Measurements from ENCODE around the gene UBE2L5. TPM values are rescaled to one million over a fixed set of nuclear protein-coding genes. Genes with fewer than 3 reads are reported as not detected.

The UBE2L5 gene
- total and polyA plus RNA-seq, 2 of the 8 experiments (the other 6 are each of a cell fraction or from before 2014, with no cell fraction given) = not detected

DNA sequence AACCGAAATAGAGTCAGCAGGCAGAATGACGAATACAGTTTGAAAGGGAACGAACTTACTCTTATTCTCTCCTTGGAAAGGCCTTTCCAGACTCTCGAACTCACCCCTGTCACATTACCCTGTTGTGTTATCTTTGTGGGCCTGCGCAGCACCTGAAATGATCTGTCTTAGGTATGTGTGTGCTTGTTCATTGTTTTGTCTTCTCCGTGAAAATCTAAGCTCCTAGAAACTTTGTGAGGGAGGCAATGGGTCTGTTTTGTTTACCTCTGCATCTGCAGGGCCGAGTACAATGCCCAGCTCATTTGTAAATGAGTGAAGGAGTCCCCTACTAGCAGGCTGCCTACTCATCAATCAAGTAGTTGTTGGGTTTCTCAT, 23.8 kb downstream of the UBE2L5 start:
- peak overlapping the region; percentile 71 for H4K91ac ChIP-seq (replicated peaks; ENCODE audit: insufficient read length, low read length)
- H2AK5ac ChIP-seq (ENCODE audit: low read depth, low read length) = no peak overlapping the region
- DNase-seq (ENCODE audit: low read depth in 1 of 2, low spot score in 2 of 2) = no peak
- FAIRE-seq = peak; percentile 57
- peak overlapping the region; percentile 97 for H2AFZ ChIP-seq (ENCODE audit: low read length)
- no peak overlapping the region for H3K56ac ChIP-seq (replicated peaks; ENCODE audit: insufficient read length, low read depth, low read length)
- H3K79me2 ChIP-seq (ENCODE audit: control insufficient read depth in 1 of 2, insufficient read depth in 2 of 2, low read length in 2 of 2) = no peaks in the 10 kb centered on the region
- H3K23me2 ChIP-seq (ENCODE audit: low read depth, low read length) = peaks cover 4% of the 10 kb centered on the region; the same call in 1 of the 2 replicates
- H3K27me3 ChIP-seq (replicated peaks in 1 of 4; ENCODE audit: control insufficient read depth in 3 of 4, extremely low read depth in 1 of 4, insufficient read depth in 3 of 4, low read length in 3 of 4) = no peaks in the 10 kb centered on the region; a peak in 1 of 7 replicates
- no peak overlapping the region for H3K4ac ChIP-seq (replicated peaks; ENCODE audit: insufficient read length, low read depth, low read length)
- no peak overlapping the region for H2BK15ac ChIP-seq (ENCODE audit: low read length)
- H2BK120ac ChIP-seq (replicated peaks; ENCODE audit: low read depth, low read length) = peak overlapping the region; percentile 8
- H3K14ac ChIP-seq (ENCODE audit: insufficient read length) = no peak overlapping the region
- WGBS, 2 experiments (ENCODE audit: extremely low coverage in 1 of 2, insufficient coverage in 1 of 2, insufficient read length in 1 of 2, insufficient replicate concordance in 2 of 2, low coverage in 1 of 2, low lambda C conversion rate in 2 of 2, missing lambda C conversion rate in 1 of 2) = 5% methylated on average over 7 of the region's 7 CpGs; no CpG with 5 or more reads in 1 of the 2 experiments
- H3K9ac ChIP-seq (replicated peaks in 1 of 4; ENCODE audit: extremely low read depth in 1 of 4, low read depth in 3 of 4, low read length in 3 of 4) = peak overlapping the region in 2 of 4 experiments; percentile 6 to 55; a peak in 3 of 7 replicates
- H3K79me1 ChIP-seq (ENCODE audit: low read depth, low read length) = no peaks in the 10 kb centered on the region
- peak overlapping the region; percentile 7 for H4K5ac ChIP-seq (ENCODE audit: insufficient read length, low read depth, low read length)
- H3K23ac ChIP-seq (ENCODE audit: insufficient read length) = no peak overlapping the region
- no peak overlapping the region for H2BK20ac ChIP-seq (ENCODE audit: low read length)
- H2BK5ac ChIP-seq (ENCODE audit: low read depth, low read length) = peak overlapping the region; percentile 87; the same call in 1 of the 2 replicates
- no peaks in the 10 kb centered on the region for H3K9me3 ChIP-seq (ENCODE audit: insufficient read depth in 2 of 2, low read depth in 1 of 2, low read length in 1 of 2)
- peak overlapping the region; percentile 56 for H2BK12ac ChIP-seq (ENCODE audit: low read depth, low read length)
- CTCF ChIA-PET (ENCODE audit: partially characterized antibody) = interaction anchor here (0.6 to 1.6 kb wide), 5 partner anchors 9 to 127 kb away, joined by 3 to 7 read pairs (median 3); no protein-coding TSS in a partner anchor
- peak overlapping the region; percentile 72 for H3K27ac ChIP-seq (ENCODE audit: low read depth, low read length)
- TF ChIP-seq RBBP5 (IDR thresholded peaks at IDR 0.05; ENCODE audit: borderline replicate concordance, low read depth, low read length) = peak; percentile 14; the same call in 1 of the 2 replicates
- TF ChIP-seq POLR2A (IDR thresholded peaks at IDR 0.05; ENCODE audit: control extremely low read depth in 1 of 2, low read depth in 2 of 2, low read length in 2 of 2) = peak in 1 of 2 experiments; percentile 35; a peak in 1 of 3 replicates
- TF ChIP-seq, protein P1, sequence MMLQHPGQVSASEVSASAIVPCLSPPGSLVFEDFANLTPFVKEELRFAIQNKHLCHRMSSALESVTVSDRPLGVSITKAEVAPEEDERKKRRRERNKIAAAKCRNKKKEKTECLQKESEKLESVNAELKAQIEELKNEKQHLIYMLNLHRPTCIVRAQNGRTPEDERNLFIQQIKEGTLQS (IDR thresholded peaks at IDR 0.05; ENCODE audit: insufficient read depth, low read depth, low read length) = no peak
- TF ChIP-seq NANOG (IDR thresholded peaks at IDR 0.05; ENCODE audit: insufficient read depth, low read depth, low read length, poor library complexity, severe bottlenecking) = peak; percentile 21
- peak overlapping the region; percentile 83 to 90 for H3K4me2 ChIP-seq (ENCODE audit: insufficient read depth in 1 of 2, low read depth in 2 of 2, low read length in 2 of 2)
- peak overlapping the region; percentile 30 to 59 (median 40); a peak in 7 of 8 replicates for H3K4me3 ChIP-seq (ENCODE audit: extremely low read depth in 1 of 4, insufficient read depth in 2 of 4, low read depth in 3 of 4, low read length in 4 of 4)
- no peaks in the 10 kb centered on the region for H3K36me3 ChIP-seq (ENCODE audit: control insufficient read depth in 2 of 4, insufficient read depth in 4 of 4, low read length in 3 of 4)
- H3K18ac ChIP-seq (ENCODE audit: extremely low read depth, low read length) = no peak overlapping the region
- POLR2A ChIA-PET (ENCODE audit: partially characterized antibody) = interaction anchor here (0.7 to 2.1 kb wide), 9 partner anchors 10 to 171 kb away, joined by 3 to 15 read pairs (median 5); partner anchors contain the start of genes HMGB1, UBE2L5 and USPL1
- no peaks in the 10 kb centered on the region for H4K20me1 ChIP-seq (replicated peaks in 1 of 2; ENCODE audit: control insufficient read depth in 1 of 2, insufficient read depth in 2 of 2, low read length in 2 of 2)
- no peak overlapping the region for H4K8ac ChIP-seq (ENCODE audit: extremely low read depth, insufficient read depth, low read length)
- peaks cover 0 to 10% (median 7%) of the 10 kb centered on the region in 4 experiments; a peak in 6 of 7 replicates for H3K4me1 ChIP-seq (replicated peaks in 1 of 4; ENCODE audit: control insufficient read depth in 3 of 4, insufficient read depth in 4 of 4, low read length in 3 of 4)

All from H1 (cell line).